Large intestine (tissue), 3 donors: ENCODE data around the gene MTA1. TPM values are rescaled to one million over a fixed set of nuclear protein-coding genes. Genes with fewer than 3 reads are reported as not detected.

Source experiments
- DNase-seq, 2 donors: peaks; one replicate each; pipeline versions ENCODE4 v3.0.0 to v3.0.0-alpha.2; 2013
- H3K27ac ChIP-seq: one replicate; pipeline ENCODE4 v1.5.1; 2013; ENCODE audit warnings: low read length
- H3K27me3 ChIP-seq: 2 replicates; pipeline ENCODE4 v1.6.1; 2013; ENCODE audit warnings: low read length; ENCODE audit not compliant: control insufficient read depth, insufficient read depth
- H3K36me3 ChIP-seq: 2 replicates; pipeline ENCODE4 v1.6.1; 2013; ENCODE audit warnings: low read length; ENCODE audit not compliant: control insufficient read depth, insufficient read depth
- H3K4me1 ChIP-seq: one replicate; pipeline ENCODE4 v1.6.1; 2013; ENCODE audit warnings: low read length; ENCODE audit not compliant: control insufficient read depth, insufficient read depth
- H3K4me3 ChIP-seq: one replicate; pipeline ENCODE4 v1.5.1; 2013; ENCODE audit warnings: low read length
- H3K9me3 ChIP-seq: one replicate; pipeline ENCODE4 v1.6.1; 2013; ENCODE audit warnings: mild to moderate bottlenecking, low read depth, low read length, moderate library complexity; ENCODE audit not compliant: control insufficient read depth
- WGBS: methylation state at CpG from one replicate; pipeline ENCODE4 v1.1.5; 2013; ENCODE audit warnings: low lambda C conversion rate; ENCODE audit not compliant: insufficient coverage; 5-methylcytosine and 5-hydroxymethylcytosine counted together
- polyA plus RNA-seq: library from polyadenylated mRNA; unstranded; fragments of 120-200 nt; gene quantifications from one replicate; pipeline ENCODE4 v1.2.1, GENCODE V29; 2013

MTA1 gene
- polyA plus RNA-seq, 1 donor = 109 TPM

DNA sequence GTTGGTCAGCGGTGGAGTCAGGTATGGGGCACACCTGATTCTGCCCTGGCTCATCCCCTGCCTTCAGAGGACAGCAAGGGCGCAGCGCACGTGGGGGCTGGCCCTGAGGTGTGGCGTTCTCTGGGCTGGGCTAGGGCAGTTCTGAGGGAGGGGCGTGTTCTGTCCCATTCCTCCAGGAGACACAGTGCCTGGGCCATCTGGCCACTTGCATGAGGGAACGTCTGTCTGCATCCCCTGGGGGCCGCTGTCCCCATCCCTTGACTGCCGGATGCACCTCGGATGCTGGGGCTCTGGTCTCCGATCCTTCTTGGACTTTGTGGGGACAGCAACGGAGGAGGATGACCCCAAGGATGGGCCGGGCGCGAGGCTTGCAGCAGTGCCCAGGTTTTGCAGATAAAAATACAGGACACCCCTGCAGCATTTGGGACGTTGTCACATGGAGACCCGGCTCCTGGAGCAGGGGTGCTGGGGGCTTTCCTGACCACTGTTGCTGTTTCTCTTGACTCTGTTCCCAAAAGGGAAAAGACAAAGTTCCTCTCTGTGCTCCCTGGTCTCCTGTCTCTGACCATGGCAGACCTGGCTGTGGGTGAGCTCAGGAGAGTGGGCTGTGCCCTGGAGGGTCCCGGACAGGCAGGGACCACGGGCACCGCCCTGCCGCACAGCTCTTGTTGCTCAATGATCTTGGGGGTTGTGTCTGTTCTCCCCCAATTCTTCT is 6.9 kb downstream of the MTA1 start:
- no peak for DNase-seq
- H3K4me1 ChIP-seq = peaks cover under 1% of the 10 kb centered on the region
- no peak overlapping the region for H3K27ac ChIP-seq
- H3K9me3 ChIP-seq = no peaks in the 10 kb centered on the region
- WGBS = no CpG with 5 or more reads among the region's 21 CpGs
- no peaks in the 10 kb centered on the region for H3K27me3 ChIP-seq
- H3K4me3 ChIP-seq = no peak overlapping the region
- H3K36me3 ChIP-seq = peaks cover 26% of the 10 kb centered on the region

DNA sequence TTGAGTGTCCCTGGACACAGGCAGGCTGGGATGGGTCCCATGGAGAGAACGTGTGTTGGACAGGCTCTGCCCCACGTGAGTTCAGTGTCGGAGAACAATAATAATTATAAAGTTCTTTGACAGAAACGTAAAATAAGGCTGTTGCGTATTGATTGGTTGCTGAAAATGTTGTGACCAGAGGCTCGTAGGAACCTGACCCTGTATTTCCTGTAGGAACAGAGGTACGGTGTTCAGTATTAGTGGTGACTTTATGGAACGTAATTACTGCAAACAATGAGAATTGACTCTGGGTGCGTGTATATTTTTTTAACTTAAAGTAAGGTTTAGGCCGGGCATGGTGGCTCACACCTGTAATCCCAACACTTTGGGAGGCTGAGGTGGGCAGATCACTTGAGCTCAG is 7.8 kb downstream of the MTA1 start:
- Histone ChIP-seq H3K4me1 (no peaks in the 10 kb centered on the region), H3K36me3 (peaks cover 26% of the 10 kb centered on the region), H3K27me3 (no peaks in the 10 kb centered on the region), H3K4me3 (no peak overlapping the region), H3K9me3 (no peaks in the 10 kb centered on the region), H3K27ac (no peak overlapping the region)
- WGBS = no CpG with 5 or more reads among the region's 10 CpGs
- no peak for DNase-seq

DNA sequence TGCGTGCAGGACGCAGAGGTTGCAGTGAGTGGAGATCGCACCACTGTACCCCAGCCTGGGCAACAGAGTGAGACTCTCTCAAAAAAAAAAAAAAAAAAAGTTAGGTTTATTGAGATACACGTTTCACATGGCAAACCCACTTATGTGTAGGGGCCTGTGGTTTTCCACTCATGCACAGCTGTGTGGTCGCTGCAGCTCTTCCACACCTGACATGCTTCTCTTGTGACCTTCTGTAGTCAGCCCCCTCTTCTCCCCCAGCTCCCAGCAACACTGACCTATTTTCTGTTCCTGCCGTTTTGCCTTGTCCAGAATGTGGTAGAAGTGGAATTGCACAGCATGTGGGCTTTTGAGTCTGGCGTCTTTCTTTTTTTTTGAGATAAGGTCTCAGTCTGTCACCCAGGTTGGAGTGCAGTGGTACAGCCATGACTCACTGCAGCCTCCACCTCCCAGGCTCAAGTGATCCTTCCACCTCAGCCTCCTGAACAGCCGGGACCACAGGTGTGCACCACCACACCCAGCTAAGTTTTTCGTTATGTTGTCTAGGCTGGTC is 8.4 kb downstream of the MTA1 start:
- peaks cover 24% of the 10 kb centered on the region for H3K36me3 ChIP-seq
- no peak for DNase-seq

DNA sequence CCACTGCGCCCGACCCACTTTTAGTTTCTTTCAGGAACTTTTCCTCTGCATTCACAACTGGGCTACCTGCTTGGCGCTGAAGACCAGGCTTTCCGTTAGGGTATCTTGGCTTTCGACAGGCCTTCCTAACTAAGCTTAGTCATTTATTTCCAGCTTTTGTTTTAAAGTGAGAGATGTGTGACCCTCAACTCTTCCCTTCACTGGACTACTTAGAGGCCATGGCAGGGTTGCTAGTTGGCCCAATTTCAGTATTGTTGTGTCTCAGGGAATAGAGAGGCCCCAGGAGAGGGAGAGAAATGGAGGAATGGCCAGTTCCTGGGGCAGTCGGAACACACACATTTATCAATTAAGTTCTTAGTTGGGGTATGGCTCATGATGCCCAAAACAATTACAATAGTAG is 10.4 kb downstream of the MTA1 start:
- Histone ChIP-seq H3K36me3 (peaks cover 19% of the 10 kb centered on the region), H3K4me3 (no peak overlapping the region), H3K4me1 (no peaks in the 10 kb centered on the region), H3K27me3 (no peaks in the 10 kb centered on the region), H3K9me3 (no peaks in the 10 kb centered on the region), H3K27ac (no peak overlapping the region)
- DNase-seq = no peak
- WGBS = 92% methylated on average over 2 of the region's 6 CpGs

More for the DNA sequence above, 8.4 kb downstream of the MTA1 start:
- Histone ChIP-seq H3K27me3 (no peaks in the 10 kb centered on the region), H3K27ac (no peak overlapping the region), H3K9me3 (no peaks in the 10 kb centered on the region), H3K4me1 (no peaks in the 10 kb centered on the region), H3K4me3 (no peak overlapping the region)
- WGBS = no CpG with 5 or more reads among the region's 9 CpGs

DNA sequence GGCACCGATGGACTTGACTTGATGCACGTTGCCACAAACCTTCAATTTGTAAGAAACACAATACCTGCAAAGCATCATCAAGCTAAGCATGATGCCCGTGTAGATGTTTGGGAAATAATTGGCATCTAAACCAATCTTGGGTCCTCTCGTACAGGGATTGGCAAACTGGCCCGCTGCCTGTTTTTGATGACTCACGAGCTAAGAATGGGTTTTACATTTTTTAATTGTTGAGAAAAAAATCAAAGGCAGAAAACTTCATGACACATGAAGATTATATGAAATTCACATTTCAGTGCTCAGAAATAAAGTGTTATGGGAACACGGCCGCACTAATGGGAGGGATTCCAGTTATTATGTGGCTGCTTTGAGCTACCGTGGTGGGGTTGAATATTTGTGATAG is 10.9 kb downstream of the MTA1 start:
- no peak overlapping the region for H3K27ac ChIP-seq
- H3K4me3 ChIP-seq = no peak overlapping the region
- H3K4me1 ChIP-seq = no peaks in the 10 kb centered on the region
- no peaks in the 10 kb centered on the region for H3K27me3 ChIP-seq
- WGBS = 100% methylated on average over 2 of the region's 9 CpGs
- no peak for DNase-seq
- H3K9me3 ChIP-seq = no peaks in the 10 kb centered on the region
- H3K36me3 ChIP-seq = peaks cover 14% of the 10 kb centered on the region

DNA sequence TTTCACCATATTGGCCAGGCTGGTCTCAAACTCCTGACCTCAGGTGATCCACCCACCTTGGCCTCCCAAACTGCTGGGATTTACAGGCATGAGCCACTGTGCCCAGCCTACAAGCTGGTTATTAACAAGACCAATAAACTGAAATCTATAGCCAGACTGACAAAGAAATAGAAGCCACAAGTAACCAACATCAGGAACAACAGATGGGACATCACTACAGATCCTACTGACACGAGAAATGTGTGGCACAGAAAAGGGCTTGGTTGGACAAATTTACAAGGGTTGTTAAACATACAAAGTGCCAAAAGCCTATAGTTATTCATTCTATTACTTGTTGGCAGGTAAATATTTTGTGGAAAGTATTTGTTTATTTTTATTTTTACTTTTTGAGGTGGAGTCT is 11.6 kb downstream of the MTA1 start:
- H3K4me1 ChIP-seq = no peaks in the 10 kb centered on the region
- H3K36me3 ChIP-seq = peaks cover 13% of the 10 kb centered on the region
- no peak overlapping the region for H3K27ac ChIP-seq
- no peaks in the 10 kb centered on the region for H3K27me3 ChIP-seq
- WGBS = no CpG with 5 or more reads among the region's 1 CpG
- H3K4me3 ChIP-seq = no peak overlapping the region
- no peak for DNase-seq
- H3K9me3 ChIP-seq = no peaks in the 10 kb centered on the region

DNA sequence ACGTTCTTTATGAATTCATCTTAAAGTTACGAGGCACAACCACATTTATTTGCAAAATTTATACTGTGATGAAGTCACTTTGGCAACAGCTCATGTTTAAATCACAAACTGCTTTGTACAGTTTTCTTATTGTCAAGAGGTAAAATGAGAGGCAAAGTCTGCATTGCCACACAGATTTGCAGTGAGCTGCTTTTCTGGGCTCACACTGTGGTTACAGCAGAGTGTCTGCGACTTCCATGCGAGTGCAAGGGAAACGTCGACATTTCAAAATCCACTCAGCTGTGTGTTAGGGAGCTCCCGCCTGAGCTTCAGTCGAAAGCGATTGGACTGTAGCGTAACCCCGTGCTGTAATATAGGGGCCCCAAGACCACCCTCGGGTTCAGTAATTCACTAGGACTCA is 13.0 kb downstream of the MTA1 start:
- Histone ChIP-seq H3K27me3 (no peaks in the 10 kb centered on the region), H3K27ac (no peak overlapping the region), H3K9me3 (peaks cover 2% of the 10 kb centered on the region), H3K36me3 (peaks cover 7% of the 10 kb centered on the region), H3K4me3 (no peak overlapping the region), H3K4me1 (peaks cover 2% of the 10 kb centered on the region)
- WGBS = 100% methylated on average over 2 of the region's 12 CpGs
- DNase-seq = no peak

DNA sequence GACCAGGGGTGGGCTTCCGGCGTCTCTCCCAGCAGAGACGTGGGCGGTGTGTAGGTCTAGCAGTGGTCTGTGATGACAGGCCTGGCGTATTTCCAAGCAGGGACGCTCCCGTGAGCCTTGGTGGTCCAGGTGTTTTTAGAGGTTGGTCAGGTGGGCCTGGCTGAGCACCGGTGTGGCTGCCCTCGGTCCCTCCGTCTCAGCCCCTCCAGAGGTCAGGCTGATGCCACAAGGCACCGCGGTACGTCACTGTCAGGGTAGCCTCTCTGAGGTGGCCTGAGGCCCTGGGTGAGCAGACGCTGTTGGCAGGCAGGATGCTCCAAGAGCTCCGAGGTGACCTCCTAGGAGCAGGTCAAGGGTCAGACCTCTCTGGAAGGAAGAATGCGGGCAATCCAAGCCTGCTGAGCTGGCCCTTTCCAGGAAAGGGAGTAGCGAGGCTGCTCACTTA is 13.6 kb downstream of the MTA1 start:
- no CpG with 5 or more reads among the region's 17 CpGs for WGBS
- no peak overlapping the region for H3K27ac ChIP-seq
- H3K36me3 ChIP-seq = peaks cover 7% of the 10 kb centered on the region
- no peak for DNase-seq
- no peak overlapping the region for H3K4me3 ChIP-seq
- H3K4me1 ChIP-seq = peaks cover 2% of the 10 kb centered on the region
- H3K27me3 ChIP-seq = no peaks in the 10 kb centered on the region
- peaks cover 2% of the 10 kb centered on the region for H3K9me3 ChIP-seq

DNA sequence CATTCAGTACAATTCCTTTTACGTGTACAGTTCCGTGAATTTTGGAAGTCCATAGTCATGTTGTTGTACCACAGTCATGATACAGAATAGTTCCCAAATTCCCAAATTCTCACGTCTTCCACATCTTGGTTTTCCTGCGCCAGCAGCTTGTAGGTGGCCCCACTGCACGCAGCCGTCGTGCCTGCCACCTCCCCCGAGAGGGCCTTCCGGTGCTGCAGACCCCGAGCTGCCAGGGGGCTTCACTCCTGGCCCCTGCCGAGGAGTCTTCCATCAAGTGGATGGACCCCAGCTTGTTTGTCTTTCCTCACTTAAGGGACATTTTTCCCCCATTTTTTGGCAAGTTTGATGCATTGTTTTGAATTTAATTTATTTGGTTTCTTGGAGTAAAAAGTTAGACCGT is 16.8 kb downstream of the MTA1 start:
- Histone ChIP-seq H3K4me3 (no peak overlapping the region), H3K9me3 (peaks cover 2% of the 10 kb centered on the region), H3K36me3 (peaks cover 26% of the 10 kb centered on the region), H3K27ac (no peak overlapping the region), H3K4me1 (peaks cover 2% of the 10 kb centered on the region), H3K27me3 (no peaks in the 10 kb centered on the region)
- no peak for DNase-seq
- 82% methylated on average over 7 of the region's 12 CpGs for WGBS

DNA sequence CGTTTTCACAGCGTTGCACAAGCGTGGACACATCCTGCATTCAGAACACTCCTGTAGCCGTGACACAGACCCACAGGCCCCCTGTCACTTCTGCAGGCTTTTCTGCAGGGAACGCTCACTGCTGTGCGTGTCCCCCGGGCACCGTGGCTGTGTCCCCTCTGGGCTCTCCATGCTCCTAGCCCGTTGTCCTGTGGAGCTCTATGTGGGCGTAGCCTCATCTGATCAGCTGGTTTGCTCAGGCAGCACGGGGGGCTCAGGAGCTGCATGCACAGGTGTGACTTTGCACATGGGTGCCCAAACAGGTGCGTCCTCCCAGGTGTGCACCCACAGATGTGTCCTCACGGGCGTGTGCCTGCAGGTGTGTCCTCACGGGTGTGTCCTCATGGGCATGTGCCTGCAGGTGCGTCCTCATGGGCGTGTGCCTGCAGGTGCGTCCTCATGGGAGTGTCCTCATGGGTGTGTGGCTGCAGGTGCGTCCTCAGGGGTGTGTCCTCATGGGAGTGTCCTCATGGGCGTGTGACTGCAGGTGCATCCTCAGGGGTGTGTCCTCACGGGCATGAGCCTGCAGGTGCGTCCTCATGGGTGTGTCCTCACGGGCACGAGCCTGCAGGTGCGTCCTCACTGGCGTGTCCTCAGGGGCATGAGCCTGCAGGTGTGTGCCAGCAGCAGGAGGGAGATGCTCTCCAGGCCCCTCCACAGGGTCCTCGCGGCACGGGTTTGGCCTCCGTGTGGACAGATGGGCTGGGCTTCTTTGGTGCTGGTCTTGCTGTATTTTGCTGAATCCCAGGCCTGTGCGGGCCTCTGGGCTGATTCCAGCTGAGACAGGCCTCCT is 17.5 kb downstream of the MTA1 start:
- Histone ChIP-seq H3K27me3 (no peaks in the 10 kb centered on the region), H3K27ac (no peak overlapping the region), H3K4me3 (no peak overlapping the region), H3K36me3 (peaks cover 28% of the 10 kb centered on the region), H3K9me3 (peaks cover 2% of the 10 kb centered on the region), H3K4me1 (peaks cover 2% of the 10 kb centered on the region)
- peak; percentile 44 to 59 for DNase-seq
- WGBS = no CpG with 5 or more reads among the region's 31 CpGs
